Right cardiac atrium (tissue), 5 donors: Measurements from ENCODE around the gene CHRNA1. TPM values are rescaled to one million over a fixed set of nuclear protein-coding genes. Genes with fewer than 3 reads are reported as not detected.
A peak's percentile ranks its signal among the peaks of the same experiment; 100 is the strongest.

Experiments
- ATAC-seq, 2 donors: fragments of 200-7000 bp; cut with Tn5 transposase; one replicate each; pipeline versions ENCODE4 v1.8.0 to v1.9.1; 2020; ENCODE audit warnings: moderate library complexity in 2 of 2, mild to moderate bottlenecking in 1 of 2
- DNase-seq, 3 donors: peaks; one replicate each; pipeline ENCODE4 v3.0.0-alpha.2; 2020
- H3K27ac ChIP-seq: one replicate; pipeline ENCODE4 v1.5.1; 2013; ENCODE audit warnings: mild to moderate bottlenecking, low read length, control low read depth, moderate library complexity
- H3K27me3 ChIP-seq: one replicate; pipeline ENCODE4 v1.6.1; 2013; ENCODE audit not compliant: control insufficient read depth, insufficient read depth
- H3K4me1 ChIP-seq: one replicate; pipeline ENCODE4 v1.6.1; 2013; ENCODE audit warnings: low read length; ENCODE audit not compliant: control insufficient read depth, insufficient read depth
- H3K4me3 ChIP-seq: one replicate; pipeline ENCODE4 v1.5.1; 2013; ENCODE audit warnings: low read length, control low read depth
- H3K9me3 ChIP-seq: one replicate; pipeline ENCODE4 v1.6.1; 2013; ENCODE audit warnings: low read length; ENCODE audit not compliant: control insufficient read depth
- WGBS: extraction: QIAGEN DNeasy Blood & Tissue Kit; methylation state at CpG from one replicate; pipeline ENCODE4 v1.1.7; 2013; 5-methylcytosine and 5-hydroxymethylcytosine counted together
- intact Hi-C, 4 donors: fragments of 100-400 bp; cut with DNase I; formaldehyde crosslinking; loops; one replicate each; pipeline versions ENCODE4 v1.11.0 to v1.14.0; 2022 to 2023
- polyA plus RNA-seq: library from polyadenylated mRNA; stranded (reverse); fragments of 200-250 nt; gene quantifications from one replicate; pipeline ENCODE4 v1.2.3, GENCODE V29; 2013
- total RNA-seq, 4 donors: library from RNA; stranded (reverse); fragmentation: NEBNext Ultra II Directional; extraction: Animal tissue kit (Norgen Biotek cat#: 25700); gene quantifications; one replicate each; pipeline ENCODE4 v1.2.1, GENCODE V29; 2021
- donor health status: healthy with polysubstance abuse.
- donor health status: DM: no; HTN: yes; CAD: no.
- donor health status: DM: no; HTN: no; CAD: no.
- donor health status: DM: no; HTN: yes; CAD: no; lungs with severe emphysema.
- donor health status: DM: yes; HTN: yes; CAD: no.

The CHRNA1 gene
- total and polyA plus RNA-seq, 5 donors, result 0.20 to 0.95 (median 0.57) TPM; not detected in 2

DNA sequence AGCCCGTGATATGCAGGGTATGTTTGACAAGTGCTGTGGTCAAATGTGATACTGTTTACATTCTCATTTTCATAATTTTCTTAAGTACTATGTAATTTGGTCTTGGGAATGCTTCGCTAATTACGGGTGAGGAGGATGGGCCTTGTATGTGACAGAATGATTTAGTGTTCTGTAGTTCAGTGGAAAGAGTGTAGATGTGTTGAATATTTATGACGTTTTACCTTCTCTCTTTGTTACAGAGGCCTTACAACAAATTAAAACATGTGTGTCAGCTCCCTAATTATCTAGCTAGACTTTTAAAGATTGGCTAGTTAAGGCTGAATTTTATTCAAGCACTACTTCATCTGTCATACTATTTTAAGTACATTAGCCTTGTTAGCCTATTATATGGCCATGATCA, 10.6 kb upstream of the CHRNA1 start:
- H3K4me3 ChIP-seq, result no peak overlapping the region
- no peak for DNase-seq
- H3K4me1 ChIP-seq, result peaks cover 2% of the 10 kb centered on the region
- no peaks in the 10 kb centered on the region for H3K27me3 ChIP-seq
- no peaks in the 10 kb centered on the region for H3K9me3 ChIP-seq
- no peak for ATAC-seq
- intact Hi-C loops, result loop anchor here in 2 of 4 donors (5.0 kb wide), 2 partner anchors 212 to 217 kb away; no protein-coding TSS in a partner anchor
- H3K27ac ChIP-seq, result no peak overlapping the region
- WGBS, result 96% methylated on average over 4 of the region's 4 CpGs

DNA sequence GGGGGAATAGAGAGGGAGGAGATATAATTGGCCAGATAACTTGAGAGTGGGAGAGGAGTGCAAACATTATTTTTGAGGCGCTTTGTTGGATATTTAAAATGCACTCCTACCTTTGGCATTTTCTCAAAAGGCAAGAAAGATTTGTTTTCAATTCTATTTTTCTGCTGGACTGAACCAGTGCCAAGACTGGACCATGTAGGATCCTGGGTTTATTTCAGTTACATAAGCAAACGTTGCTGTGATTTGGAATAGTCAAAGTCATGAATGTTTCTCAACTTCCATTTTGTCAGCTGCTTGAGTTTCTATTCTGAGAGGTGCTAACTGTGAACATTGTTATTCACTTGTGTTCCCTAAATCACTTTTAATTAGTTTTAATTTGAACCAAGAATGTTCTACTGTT, 8.9 kb upstream of the CHRNA1 start:
- no peak for ATAC-seq
- no peaks in the 10 kb centered on the region for H3K4me1 ChIP-seq

DNA sequence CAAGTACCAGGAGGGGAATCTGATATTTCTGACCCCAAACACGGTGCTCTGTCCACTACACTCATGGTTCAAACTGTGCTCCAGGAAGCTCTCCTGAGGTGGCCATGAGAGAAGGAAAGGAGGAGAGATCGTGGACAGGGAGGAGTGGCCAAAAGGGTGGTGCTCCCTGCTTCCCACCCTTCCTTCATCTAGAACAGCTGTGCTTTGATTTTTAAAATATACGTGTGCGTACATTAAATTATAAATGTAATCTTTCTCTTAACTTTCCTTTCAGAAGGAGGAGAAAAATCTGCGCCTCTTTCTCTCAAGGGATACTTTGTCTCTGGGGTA, 8.2 kb upstream of the CHRNA1 start:
- Histone ChIP-seq H3K4me1 (no peaks in the 10 kb centered on the region), H3K4me3 (no peak overlapping the region), H3K9me3 (no peaks in the 10 kb centered on the region), H3K27ac (no peak overlapping the region), H3K27me3 (no peaks in the 10 kb centered on the region)
- intact Hi-C loops, result loop anchor here in 2 of 4 donors (5.0 kb wide), 2 partner anchors 215 to 220 kb away; no protein-coding TSS in a partner anchor
- ATAC-seq (peak in 1 of 2 donors; percentile 40), DNase-seq (no peak)
- 61% methylated on average over 5 of the region's 5 CpGs for WGBS

More for the DNA sequence above, 8.9 kb upstream of the CHRNA1 start:
- no peaks in the 10 kb centered on the region for H3K9me3 ChIP-seq
- intact Hi-C loops, result loop anchor here in 2 of 4 donors (5.0 kb wide), 2 partner anchors 214 to 219 kb away; no protein-coding TSS in a partner anchor
- no peak for DNase-seq
- no peak overlapping the region for H3K4me3 ChIP-seq
- H3K27ac ChIP-seq, result no peak overlapping the region
- H3K27me3 ChIP-seq, result no peaks in the 10 kb centered on the region
- WGBS, result 52% methylated on average over 2 of the region's 2 CpGs

DNA sequence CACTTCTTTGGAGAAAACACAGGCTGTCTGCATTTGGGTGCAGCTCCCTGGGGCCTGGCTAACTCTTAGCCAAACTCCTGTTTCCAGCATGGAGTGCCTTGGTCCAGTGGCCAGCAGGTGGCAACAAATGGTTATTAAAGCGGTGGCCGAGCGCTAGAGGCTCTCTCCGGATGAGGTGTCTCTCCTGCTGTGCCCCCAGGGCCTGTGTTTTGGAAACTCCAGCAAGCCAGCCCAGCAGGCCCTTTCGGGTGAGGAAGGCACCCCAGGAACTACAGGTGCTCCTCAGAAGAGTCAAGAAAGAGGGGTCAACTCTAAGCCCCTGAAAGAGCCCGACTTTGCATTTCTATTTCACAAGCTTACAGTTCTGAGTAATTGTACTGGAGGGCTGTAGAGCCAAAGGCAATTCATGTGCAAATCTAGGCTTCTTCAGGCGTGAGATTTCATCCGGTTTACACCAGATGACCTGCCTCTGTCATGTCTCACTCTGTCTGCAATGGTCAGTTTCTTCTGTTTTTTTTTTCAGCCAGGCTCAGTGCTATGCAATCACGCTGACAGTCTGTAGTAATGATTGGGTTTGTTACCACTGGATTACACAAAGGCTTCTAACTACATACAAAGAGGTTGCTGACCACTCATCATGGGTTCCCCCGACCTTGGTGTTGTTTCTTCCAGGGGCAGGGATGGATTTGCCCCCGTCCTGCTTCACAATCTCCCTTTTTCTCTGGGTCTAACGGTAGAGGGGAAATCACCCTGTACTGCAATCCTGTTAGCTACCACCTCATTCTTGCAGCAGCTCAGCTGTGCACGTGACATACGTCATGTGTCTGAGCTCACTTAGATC, 7.6 kb upstream of the CHRNA1 start:
- DNase-seq, result peak; percentile 82 to 93 (median 89)
- Histone ChIP-seq H3K27ac (no peak overlapping the region), H3K9me3 (no peaks in the 10 kb centered on the region), H3K4me3 (peak overlapping the region; percentile 12), H3K27me3 (no peaks in the 10 kb centered on the region), H3K4me1 (no peaks in the 10 kb centered on the region)
- 30% methylated on average over 14 of the region's 14 CpGs for WGBS
- intact Hi-C loops, result loop anchor here (2.0 to 5.0 kb wide), 4 partner anchors 215 to 220 kb away; no protein-coding TSS in a partner anchor
- peak; percentile 96 for ATAC-seq

DNA sequence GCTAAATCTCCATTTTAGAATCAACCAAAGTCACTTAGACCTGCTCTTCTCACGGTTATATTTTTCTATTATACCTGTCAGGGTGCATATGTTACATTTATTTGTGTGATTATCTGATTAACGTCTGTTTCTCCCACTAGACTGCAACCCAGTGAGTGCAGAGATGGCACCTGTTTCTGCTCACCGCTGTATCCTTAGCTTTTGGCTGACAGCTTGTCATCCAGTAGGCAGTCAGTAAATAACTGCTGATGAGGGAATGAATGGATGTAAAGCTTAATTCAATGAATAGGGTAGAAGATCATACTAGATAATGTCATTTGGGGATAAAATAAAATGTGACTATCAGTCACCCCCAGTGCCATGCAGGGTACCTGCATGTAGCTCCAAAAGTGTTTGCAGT, 6.9 kb upstream of the CHRNA1 start:
- intact Hi-C loops, result loop anchor here (2.0 to 5.0 kb wide), 4 partner anchors 216 to 221 kb away; no protein-coding TSS in a partner anchor

DNA sequence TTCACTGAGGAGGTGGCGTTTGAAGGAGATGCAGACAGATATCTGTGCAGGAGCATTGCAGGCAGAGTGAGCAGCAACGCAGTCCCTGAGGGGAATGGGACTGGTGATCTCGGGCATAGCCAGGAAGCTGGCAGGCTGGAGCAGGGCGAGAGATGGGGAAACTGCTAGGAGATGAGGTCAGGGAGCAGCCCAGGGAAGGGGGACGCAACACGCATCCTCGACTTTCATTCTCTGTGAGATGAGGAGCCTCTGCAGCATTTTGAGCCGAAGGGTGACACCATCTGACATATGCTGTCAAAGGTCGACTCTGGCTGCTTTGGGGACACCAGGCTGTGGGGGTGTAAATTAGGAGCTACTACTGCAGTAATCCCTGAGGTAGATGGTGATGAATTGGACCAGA, 4.3 kb upstream of the CHRNA1 start:
- H3K9me3 ChIP-seq, result no peaks in the 10 kb centered on the region
- WGBS, result 75% methylated on average over 9 of the region's 9 CpGs
- H3K4me1 ChIP-seq, result no peaks in the 10 kb centered on the region
- DNase-seq, result no peak
- intact Hi-C loops, result no loop called here
- no peaks in the 10 kb centered on the region for H3K27me3 ChIP-seq
- H3K4me3 ChIP-seq, result no peak overlapping the region
- ATAC-seq, result no peak
- H3K27ac ChIP-seq, result no peak overlapping the region

More for the DNA sequence above, 6.9 kb upstream of the CHRNA1 start:
- H3K4me3 ChIP-seq, result no peak overlapping the region
- WGBS, result 66% methylated on average over 3 of the region's 3 CpGs
- H3K27me3 ChIP-seq, result no peaks in the 10 kb centered on the region
- no peaks in the 10 kb centered on the region for H3K4me1 ChIP-seq
- no peak for DNase-seq
- no peak overlapping the region for H3K27ac ChIP-seq
- no peak for ATAC-seq
- H3K9me3 ChIP-seq, result no peaks in the 10 kb centered on the region

DNA sequence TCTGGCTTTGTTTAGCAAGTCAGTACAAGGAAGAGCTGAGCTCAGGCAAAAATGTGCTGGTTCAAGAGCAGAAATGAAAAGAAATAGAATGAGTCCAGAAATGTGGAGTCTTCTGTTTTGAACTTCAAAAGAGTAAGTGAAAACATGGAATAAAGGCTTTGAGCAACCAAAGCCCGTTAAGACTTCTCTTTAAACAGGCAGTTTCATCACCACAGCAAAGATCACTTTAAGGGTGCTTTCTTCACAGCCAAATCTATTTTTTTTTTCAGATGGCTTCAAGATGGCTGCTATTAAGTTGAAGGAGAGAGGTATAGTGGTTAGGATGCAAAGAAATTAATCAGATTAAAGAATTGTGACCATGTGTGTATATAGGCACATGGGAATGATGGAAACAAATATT, 2.0 kb upstream of the CHRNA1 start:
- Histone ChIP-seq H3K9me3 (no peaks in the 10 kb centered on the region), H3K27ac (no peak overlapping the region), H3K4me3 (no peak overlapping the region), H3K4me1 (no peaks in the 10 kb centered on the region), H3K27me3 (no peaks in the 10 kb centered on the region)
- intact Hi-C loops, result no loop called here
- DNase-seq (no peak), ATAC-seq (no peak)
- 73% methylated on average over 1 of the region's 1 CpG for WGBS

DNA sequence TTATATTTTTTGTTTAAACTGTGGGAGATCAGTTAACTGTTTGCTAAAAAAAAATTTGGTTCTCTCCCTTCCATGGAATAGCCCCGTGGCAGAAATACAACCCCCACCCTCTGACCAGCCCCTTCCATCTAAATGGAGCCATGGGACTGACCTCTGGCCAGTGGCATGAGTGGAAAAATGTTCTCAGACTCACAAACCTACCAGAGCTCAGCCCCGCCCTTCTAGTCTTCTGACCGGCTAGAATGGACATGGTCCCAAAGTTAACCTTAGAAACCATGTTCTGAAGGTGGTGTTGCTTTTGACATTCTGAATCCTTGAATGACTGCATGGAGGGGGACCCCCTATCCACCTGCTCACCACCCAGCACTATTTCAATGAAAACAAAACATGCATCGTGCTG, 1.3 kb upstream of the CHRNA1 start:
- Histone ChIP-seq H3K4me3 (no peak overlapping the region), H3K27me3 (no peaks in the 10 kb centered on the region), H3K27ac (no peak overlapping the region), H3K4me1 (no peaks in the 10 kb centered on the region), H3K9me3 (no peaks in the 10 kb centered on the region)
- no peak for ATAC-seq
- no peak for DNase-seq
- intact Hi-C loops, result no loop called here
- 83% methylated on average over 4 of the region's 4 CpGs for WGBS

DNA sequence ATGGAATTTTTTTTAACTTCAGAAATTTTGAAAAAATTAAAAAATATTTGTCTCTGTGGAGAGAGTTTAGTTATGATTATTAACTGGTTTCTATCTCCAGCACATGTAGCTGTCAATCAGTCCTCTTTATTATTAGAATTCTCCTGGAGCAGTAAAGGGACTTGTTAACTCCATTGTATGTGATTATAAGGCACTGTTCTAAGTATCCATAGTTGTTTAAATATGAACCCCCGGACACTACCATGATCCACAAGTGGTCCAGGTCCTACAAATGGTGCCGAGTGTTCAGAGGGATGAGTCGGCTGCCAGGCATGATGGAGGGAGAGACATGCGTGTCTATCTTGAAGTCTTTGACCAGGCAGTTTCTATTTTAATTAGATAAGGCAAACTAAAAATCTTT, 492 bp downstream of the CHRNA1 start:
- ATAC-seq (no peak), DNase-seq (no peak)
- WGBS, result 96% methylated on average over 4 of the region's 4 CpGs
- no peak overlapping the region for H3K27ac ChIP-seq
- intact Hi-C loops, result no loop called here
- no peaks in the 10 kb centered on the region for H3K4me1 ChIP-seq
- no peaks in the 10 kb centered on the region for H3K27me3 ChIP-seq
- H3K9me3 ChIP-seq, result no peaks in the 10 kb centered on the region
- no peak overlapping the region for H3K4me3 ChIP-seq

DNA sequence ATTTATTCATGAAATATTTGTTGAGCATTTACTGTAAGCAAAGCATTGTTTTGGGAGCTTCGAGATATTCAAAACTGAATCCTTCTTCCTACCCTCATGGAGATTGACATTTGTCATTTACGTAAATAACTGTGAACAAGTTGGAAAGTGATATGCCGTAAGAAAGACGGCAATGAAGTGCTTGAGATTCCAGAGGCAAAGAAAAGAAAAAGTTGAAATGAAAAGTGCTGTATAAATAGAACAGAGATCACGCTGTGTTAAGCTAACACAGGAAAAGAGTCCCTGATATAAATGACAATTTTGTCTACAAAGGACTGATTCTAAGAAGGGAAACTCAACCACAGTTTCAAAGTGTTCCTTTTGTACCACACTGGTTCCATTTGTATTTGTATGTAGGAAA, 1.8 kb downstream of the CHRNA1 start:
- intact Hi-C loops, result no loop called here
- 46% methylated on average over 5 of the region's 5 CpGs for WGBS
- ATAC-seq, result no peak
- DNase-seq, result no peak
- H3K27ac ChIP-seq, result no peak overlapping the region
- no peaks in the 10 kb centered on the region for H3K9me3 ChIP-seq
- H3K4me3 ChIP-seq, result no peak overlapping the region
- H3K27me3 ChIP-seq, result no peaks in the 10 kb centered on the region
- H3K4me1 ChIP-seq, result no peaks in the 10 kb centered on the region

DNA sequence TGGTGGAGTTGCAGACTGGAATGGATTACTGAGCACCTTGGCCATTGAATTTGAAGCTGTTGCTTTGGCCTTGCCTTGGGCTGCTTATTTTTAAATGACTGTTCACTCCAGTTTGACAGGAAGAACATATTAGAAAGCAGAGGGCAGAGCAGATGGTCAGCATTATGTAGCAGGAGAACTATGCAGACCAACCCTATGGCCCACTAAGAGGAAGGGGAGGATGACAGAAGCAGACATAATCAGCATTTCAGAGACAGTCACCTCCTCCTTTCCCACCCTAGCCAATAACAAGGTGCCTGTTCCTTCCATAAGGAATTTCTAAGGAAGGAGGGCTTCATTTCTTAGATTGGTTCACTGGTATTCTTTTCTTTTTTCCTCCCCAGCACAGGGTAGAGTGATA, 2.4 kb downstream of the CHRNA1 start:
- no peaks in the 10 kb centered on the region for H3K27me3 ChIP-seq
- no peak for DNase-seq
- H3K4me1 ChIP-seq, result no peaks in the 10 kb centered on the region
- ATAC-seq, result no peak
- intact Hi-C loops, result no loop called here
- no peak overlapping the region for H3K4me3 ChIP-seq
- no peak overlapping the region for H3K27ac ChIP-seq
- H3K9me3 ChIP-seq, result no peaks in the 10 kb centered on the region
